Hematopoietic multipotent progenitor cell treated with erythropoietin and hydrocortisone succinate and interleukin-3 and kit ligand, for 6 days (in vitro differentiated cells): Measurements from ENCODE around the gene SPANXN5.
"Not testable (repeated sequence)": the region's sequence is repeated elsewhere in the genome, so short reads cannot be mapped to it uniquely, and the experiment has no call there.

Experiments
- DNase-seq: peaks from one replicate; pipeline ENCODE4 v3.0.0-alpha.2; 2015

The SPANXN5 gene, protein sequence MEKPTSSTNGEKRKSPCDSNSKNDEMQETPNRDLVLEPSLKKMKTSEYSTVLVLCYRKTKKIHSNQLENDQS

DNA sequence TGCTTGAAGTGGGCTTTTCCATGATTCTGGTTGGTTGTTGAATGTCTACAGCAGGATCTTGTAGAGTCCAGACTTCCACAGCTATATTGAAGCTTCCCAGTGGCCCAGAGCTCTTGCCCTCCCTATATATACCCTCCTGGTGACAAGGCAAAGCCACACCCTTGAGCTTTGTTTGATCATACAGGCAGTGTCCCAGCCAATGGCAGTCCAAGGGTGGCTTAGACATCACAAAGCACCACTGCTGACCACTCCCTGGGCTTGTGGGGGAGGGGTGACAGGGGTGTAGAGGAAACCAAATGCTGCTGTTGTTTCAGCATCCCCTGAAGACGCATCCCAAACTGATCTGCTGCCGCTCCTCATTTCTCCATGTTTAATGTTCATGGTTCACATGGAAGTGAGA is at the start of gene SPANXN5:
TSS of gene SPANXN5 (minus strand) at position 101 of the 400 bp plus-strand sequence. CDS start at position 22, 79 bp downstream.
- not testable (repeated sequence) for DNase-seq

DNA sequence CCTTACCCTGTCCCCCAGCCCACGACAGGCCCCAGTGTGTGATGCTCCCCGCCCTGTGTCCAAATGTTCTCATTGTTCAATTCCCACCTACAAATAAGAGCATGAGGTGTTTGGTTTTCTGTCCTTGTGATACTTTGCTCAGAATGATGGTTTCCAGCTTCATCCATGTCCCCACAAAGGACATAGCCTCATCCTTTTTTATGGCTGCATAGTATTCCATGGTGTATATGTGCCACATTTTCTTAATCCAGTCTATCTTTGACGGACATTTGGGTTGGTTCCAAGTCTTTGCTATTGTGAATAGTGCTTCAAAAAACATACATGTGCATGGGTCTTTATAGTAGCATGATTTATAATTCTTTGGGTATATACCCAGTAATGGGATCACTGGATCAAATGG is 46.4 kb upstream of the SPANXN5 start:
- not testable (repeated sequence) for DNase-seq

DNA sequence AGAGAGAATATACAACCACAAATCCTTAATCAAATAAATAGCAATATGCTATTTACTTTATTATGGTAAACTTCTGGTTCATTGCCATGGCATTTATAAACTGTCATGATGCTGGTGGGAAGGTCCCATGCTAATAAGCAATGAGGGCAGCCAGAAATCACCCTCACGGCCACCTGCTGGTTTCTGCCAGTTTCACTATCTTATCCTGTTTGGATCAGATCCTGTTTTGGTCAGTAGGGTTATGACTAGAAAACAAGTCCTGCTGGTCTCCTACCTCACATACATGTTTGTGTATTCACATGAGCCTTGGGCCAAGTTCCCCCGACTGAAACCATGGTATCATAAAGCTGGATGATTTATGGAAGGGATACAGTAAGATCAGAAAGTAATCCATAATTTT is 41.9 kb upstream of the SPANXN5 start:
- DNase-seq: no peak

DNA sequence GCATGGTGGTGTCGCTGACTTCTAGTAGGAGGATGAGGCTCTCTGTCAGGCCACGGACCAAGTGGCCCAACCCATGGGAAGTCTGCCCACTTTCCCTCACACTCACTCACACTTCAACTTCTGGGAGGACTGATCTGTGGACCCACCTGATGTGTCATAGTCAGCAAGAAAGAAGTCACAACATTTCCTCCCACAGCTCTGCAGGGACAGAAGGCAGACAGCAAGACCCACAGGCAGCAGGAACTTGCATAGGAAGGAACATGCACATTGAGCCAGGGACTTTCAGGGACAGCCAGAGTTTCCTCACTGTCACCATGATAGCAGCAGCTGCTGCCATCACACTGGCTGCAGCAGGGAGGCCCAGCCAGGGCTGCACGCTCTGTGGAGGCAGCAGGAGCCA is 33.3 kb upstream of the SPANXN5 start:
- DNase-seq: no peak

DNA sequence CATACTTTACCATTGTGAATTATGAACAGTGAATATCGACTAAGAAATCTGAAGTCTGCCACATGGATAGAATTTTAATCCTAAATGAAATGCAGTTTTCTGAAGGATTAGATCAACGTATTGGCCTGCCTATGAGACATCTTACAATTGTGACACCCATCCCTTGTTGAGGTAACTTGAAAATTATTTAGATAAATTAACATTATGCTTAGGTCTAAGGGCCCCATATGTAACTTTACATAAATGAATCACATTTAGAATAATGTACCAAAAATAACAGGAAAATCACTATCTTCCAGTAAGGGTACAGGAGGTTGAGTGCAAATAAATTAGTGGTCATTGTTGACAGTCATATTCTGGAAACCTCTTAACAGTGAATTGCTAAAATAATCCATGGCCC is 27.4 kb upstream of the SPANXN5 start:
- no peak for DNase-seq

DNA sequence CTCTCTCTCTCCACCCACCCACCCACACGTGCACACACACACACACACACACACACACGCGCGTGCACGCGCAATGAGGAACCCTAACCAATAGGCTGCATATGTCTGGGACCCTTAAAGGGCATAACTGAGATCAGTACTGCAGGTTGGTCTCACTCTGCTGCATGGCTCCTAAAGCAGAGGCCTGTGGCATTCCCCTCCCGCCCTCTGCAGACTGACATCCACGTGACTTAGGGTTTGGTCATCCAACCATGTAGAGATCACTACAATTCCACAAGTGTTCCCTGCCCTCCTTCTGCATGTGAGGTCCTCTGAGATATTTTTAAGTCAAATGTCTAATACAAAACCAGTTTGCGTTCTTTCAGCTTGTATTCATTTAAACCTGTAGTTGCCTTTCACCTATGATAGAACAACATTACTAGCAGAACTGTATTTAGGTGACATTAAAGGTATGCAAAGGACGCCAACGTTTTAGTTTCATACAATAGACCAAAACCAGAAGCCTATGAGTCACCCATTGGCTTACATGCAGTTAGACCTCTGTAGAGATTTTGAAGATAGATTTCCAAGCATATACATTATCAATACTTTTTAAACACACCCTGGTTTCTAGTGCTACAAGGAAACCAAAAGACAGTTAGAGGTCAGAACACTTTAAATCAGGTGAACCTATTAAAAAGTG is 24.0 kb upstream of the SPANXN5 start:
- DNase-seq: no peak

DNA sequence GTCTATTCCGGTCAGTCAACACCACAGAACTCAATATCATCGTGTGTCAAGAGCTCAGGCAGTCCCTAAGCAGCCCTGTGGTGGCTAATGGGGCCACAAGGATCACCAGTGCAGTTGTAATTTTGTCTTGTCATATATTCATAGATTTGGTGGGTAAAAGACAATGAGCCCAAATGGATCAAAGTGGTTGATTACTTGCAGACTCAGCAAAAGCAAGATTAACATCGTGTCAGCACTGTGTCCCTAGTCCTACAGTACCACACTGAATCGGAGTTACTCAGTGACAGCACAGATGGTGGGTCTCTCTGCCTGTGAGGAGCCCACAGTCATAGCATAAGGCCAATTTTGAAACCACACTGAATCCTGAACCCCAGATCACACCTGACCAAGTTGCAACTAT is 22.6 kb upstream of the SPANXN5 start:
- no peak for DNase-seq

DNA sequence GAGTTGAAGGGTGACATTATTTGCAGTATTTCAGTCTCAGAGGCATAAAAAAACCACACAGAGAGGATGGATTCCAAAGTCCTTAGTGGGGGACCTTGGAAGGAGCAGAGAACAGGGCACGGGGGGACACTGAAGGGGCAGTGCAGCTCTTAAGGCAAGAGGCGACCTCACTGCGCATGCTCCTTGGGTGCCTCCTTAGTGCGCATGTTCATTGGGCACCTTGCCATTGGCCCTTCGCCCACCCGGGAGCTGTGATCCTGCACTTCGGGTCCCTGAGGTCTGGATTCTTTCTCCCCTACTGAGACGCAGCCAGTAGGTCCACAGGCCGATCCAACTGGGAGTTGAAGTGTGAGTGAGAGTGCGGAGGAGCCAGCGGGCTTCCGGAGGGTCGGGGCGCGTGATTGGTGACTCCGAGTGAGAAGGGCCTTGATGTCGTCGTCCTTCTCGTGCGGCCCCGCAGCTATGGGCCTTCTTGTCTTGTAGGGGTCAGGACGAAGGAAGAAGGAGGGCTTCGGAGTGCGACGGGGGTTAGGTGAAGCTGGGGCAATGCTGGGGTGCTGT is 13.9 kb upstream of the SPANXN5 start, which contains the start of gene XAGE5:
TSS of gene XAGE5 (plus strand) at position 223 of the 561 bp plus-strand sequence. CDS start 1,280 bp downstream, outside the sequence.
- no peak for DNase-seq

DNA sequence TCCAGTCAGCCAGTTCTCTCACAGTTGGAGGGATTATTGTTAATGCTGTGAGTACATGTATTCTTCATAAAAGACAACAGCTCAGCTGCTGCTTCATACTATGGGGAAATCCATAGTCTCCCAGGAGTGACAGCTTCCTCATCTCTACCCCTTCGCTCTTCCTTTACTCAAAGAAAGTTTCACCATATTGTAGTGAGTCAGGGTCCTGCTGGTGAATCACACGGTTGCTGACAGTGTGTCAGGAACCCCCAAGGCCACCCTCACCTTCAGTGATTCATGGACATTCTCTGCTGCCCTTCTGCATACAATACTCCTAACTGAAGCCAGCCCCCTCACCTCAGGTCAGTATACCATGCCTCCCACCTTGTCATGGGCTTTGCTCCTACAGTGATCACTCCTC is 7.6 kb upstream of the SPANXN5 start:
- not testable (repeated sequence) for DNase-seq

DNA sequence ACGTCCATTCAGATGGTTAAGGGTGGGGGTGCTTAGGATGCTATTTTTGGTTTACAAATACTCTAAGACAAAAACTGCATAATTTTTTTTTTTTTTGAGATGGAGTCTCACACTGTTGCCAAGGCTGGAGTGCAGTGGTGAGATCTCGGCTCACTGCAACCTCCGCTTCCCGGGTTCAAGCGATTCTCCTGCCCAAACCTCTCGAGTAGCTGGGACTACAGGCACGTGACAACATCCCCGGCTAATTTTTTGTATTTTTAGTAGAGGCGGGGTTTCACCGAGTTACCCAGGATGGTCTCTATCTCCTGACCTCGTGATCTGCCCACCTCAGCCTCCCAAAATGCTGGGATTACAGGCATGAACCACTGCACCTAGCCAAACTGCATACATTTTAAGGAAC is 23.7 kb downstream of the SPANXN5 start:
- not testable (repeated sequence) for DNase-seq

DNA sequence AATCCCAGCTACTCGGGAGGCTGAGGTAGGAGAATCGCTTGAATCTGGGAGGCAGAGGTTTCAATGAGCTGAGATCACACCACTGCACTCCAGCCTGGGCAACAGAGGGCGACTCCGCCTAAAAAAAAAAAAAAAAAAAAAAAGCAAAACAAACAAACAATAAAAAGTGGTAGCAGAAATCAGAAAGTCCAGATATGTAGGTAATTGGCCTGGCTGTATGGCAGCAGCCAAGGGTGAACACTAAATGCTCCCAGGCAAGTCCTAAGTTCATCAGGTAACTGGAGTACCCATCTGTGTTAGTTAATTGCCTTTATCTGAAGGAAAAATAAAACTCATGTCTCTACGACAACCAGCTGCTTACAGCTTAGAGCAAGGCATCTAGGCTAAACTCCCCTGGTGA is 31.2 kb downstream of the SPANXN5 start:
- DNase-seq: not testable (repeated sequence)

DNA sequence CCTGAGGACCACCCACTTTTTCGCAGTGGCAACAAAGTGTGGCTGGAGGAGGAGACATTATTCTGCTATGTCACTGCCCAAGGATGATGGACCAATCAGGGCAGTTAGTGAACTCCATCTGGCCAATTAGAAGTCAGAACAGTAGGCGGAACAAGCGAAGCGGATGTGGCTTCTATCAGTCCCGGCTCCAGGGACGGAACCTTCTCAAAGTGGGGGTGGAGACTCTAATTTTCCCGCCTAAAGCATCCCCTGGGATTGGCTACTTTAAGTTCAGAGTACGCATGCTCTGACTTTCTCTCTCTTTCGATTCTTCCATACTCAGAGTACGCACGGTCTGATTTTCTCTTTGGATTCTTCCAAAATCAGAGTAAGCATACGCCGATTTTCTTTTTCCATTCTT is 46.3 kb downstream of the SPANXN5 start, which contains the start of gene SSX2B:
TSS of gene SSX2B (plus strand) at position 301 of the 400 bp plus-strand sequence. CDS start 1,429 bp downstream, outside the sequence.
- DNase-seq: not testable (repeated sequence)
